HepG2 (cell line): Measurements from ENCODE around the gene TSPAN11. TPM values are rescaled to one million over a fixed set of nuclear protein-coding genes. Genes with fewer than 3 reads are reported as not detected.

Experiments
- ATAC-seq: fragments of 200-7000 bp; cut with Tn5 transposase; 3 replicates; pipeline ENCODE4 v1.9.1; 2020; ENCODE audit warnings: mild to moderate bottlenecking, moderate library complexity
- BruUV-seq: library from RNA; stranded (reverse); fragments of 400-500 nt; replicated peaks from 2 replicates; lab custom pipeline; 2021; lab: Mats Ljungman, UMichigan
- CTCF ChIA-PET: fragments of 300-600 bp; formaldehyde crosslinking; extraction: SDS; loops from one replicate; lab custom pipeline; 2021; ENCODE audit warnings: low total read pairs, inconsistent platforms, low intra/inter-chr PET ratio; lab: Yijun Ruan, JAX
- POLR2A ChIA-PET: fragments of 350-600 bp; sonication (Branson Sonifier 250); formaldehyde crosslinking; loops from one replicate; lab custom pipeline; 2020; ENCODE audit warnings: antibody characterized with exemption, inconsistent platforms; lab: Yijun Ruan, JAX
- DNase-seq: peaks from one replicate; pipeline ENCODE4 v3.0.0-alpha.2; 2015; ENCODE audit warnings: low spot score
- FAIRE-seq: peaks from 3 replicates; lab custom pipeline; 2011; peaks lifted over from hg19 to GRCh38; lab: Jason Lieb, UNC
- H2AFZ ChIP-seq: one replicate; pipeline ENCODE4 v1.6.1; 2011; ENCODE audit warnings: low read length, inconsistent platforms
- H3K27ac ChIP-seq: fragments of 300-600 bp; 3 replicates; pipeline ENCODE4 v1.8.0; 2011; ENCODE audit warnings: mixed run types, mild to moderate bottlenecking, mixed read lengths, low read length, inconsistent platforms; ENCODE audit not compliant: insufficient read depth; ENCODE audit errors: extremely low read length
- H3K27me3 ChIP-seq, 2 experiments: fragments of 200-600 bp in 1 of 2; 2 replicates in 1 of 2; 3 replicates in 1 of 2; pipeline versions ENCODE4 v1.6.0 to v1.8.0; 2011; ENCODE audit warnings: low read length in 2 of 2, mild to moderate bottlenecking in 2 of 2, moderate library complexity in 2 of 2, inconsistent platforms in 1 of 2; ENCODE audit not compliant: insufficient read depth in 2 of 2, control insufficient read depth in 1 of 2
- H3K36me3 ChIP-seq, 2 experiments: fragments of 200-600 bp in 1 of 2; replicated peaks in 1 of 2; 2 replicates in 1 of 2; 3 replicates in 1 of 2; pipeline versions ENCODE4 v1.5.1 to v1.8.0; 2011; ENCODE audit warnings: low read length in 2 of 2, inconsistent platforms in 1 of 2; ENCODE audit not compliant: insufficient read depth in 2 of 2, control insufficient read depth in 1 of 2
- H3K4me1 ChIP-seq: 2 replicates; pipeline ENCODE4 v1.5.1; 2012; ENCODE audit warnings: low read length, inconsistent platforms; ENCODE audit not compliant: insufficient read depth
- H3K4me2 ChIP-seq: 2 replicates; pipeline ENCODE4 v1.6.0; 2011; ENCODE audit warnings: low read depth, low read length, inconsistent platforms
- H3K4me3 ChIP-seq, 3 experiments: fragments of 200-600 bp in 1 of 3; sonication (generic), shearing (Covaris generic) in 1 of 3; replicated peaks in 1 of 3; 2 replicates each; pipeline ENCODE4 v1.5.1; 2011 to 2016; ENCODE audit warnings: low read length in 3 of 3, inconsistent platforms in 2 of 3, low read depth in 2 of 3, mild to moderate bottlenecking in 2 of 3, control low read depth in 1 of 3, mixed read lengths in 1 of 3; ENCODE audit not compliant: insufficient read depth in 1 of 3
- H3K79me2 ChIP-seq: one replicate; pipeline ENCODE4 v1.6.1; 2011; ENCODE audit warnings: low read length, inconsistent platforms; ENCODE audit not compliant: insufficient read depth
- H3K9ac ChIP-seq: 2 replicates; pipeline ENCODE4 v1.6.0; 2011; ENCODE audit warnings: mild to moderate bottlenecking, low read depth, low read length, inconsistent platforms; ENCODE audit not compliant: insufficient read depth
- H3K9me3 ChIP-seq: 2 replicates; pipeline ENCODE4 v1.5.1; 2012; ENCODE audit warnings: mild to moderate bottlenecking, low read length
- H4K20me1 ChIP-seq: 2 replicates; pipeline ENCODE4 v1.6.0; 2011; ENCODE audit warnings: inconsistent platforms, mild to moderate bottlenecking, low read length, moderate library complexity; ENCODE audit not compliant: insufficient read depth
- CTCF ChIP-seq: sonication (generic); formaldehyde crosslinking; IDR thresholded peaks from 2 replicates; pipeline ENCODE4 v1.5.0; 2020; ENCODE audit warnings: mild to moderate bottlenecking, missing genetic modification reagents, moderate library complexity
- JARID2 ChIP-seq: sonication (generic); formaldehyde crosslinking; IDR thresholded peaks from 2 replicates; pipeline ENCODE4 v1.8.1; 2023; ENCODE audit warnings: missing genetic modification reagents, inconsistent platforms; ENCODE audit not compliant: insufficient replicate concordance
- LCORL ChIP-seq, 2 experiments: fragments of 450-650 bp in 1 of 2; sonication (generic) in 1 of 2; formaldehyde crosslinking in 1 of 2; IDR thresholded peaks; 2 replicates each; pipeline versions ENCODE4 v1.5.0 to v1.6.1; 2017 to 2020; ENCODE audit warnings: antibody characterized with exemption in 1 of 2, missing genetic modification reagents in 1 of 2
- MYPOP ChIP-seq: sonication (generic); formaldehyde crosslinking; IDR thresholded peaks from 2 replicates; pipeline ENCODE4 v1.8.1; 2023; ENCODE audit warnings: mild to moderate bottlenecking, moderate library complexity, missing genetic modification reagents
- STAG1 ChIP-seq: sonication (generic); formaldehyde crosslinking; IDR thresholded peaks from 2 replicates; pipeline ENCODE4 v1.4.0; 2020; ENCODE audit warnings: missing genetic modification reagents
- ZBTB34 ChIP-seq: sonication (generic); formaldehyde crosslinking; IDR thresholded peaks from 2 replicates; pipeline ENCODE4 v1.8.0; 2022; ENCODE audit warnings: mild to moderate bottlenecking, missing genetic modification reagents
- ZNF451 ChIP-seq: sonication (generic); formaldehyde crosslinking; IDR thresholded peaks from 2 replicates; pipeline ENCODE4 v1.5.0; 2020; ENCODE audit warnings: mild to moderate bottlenecking, missing genetic modification reagents
- WGBS: methylation state at CpG from one replicate; pipeline ENCODE4 v1.1.6; 2017; ENCODE audit warnings: low lambda C conversion rate; 5-methylcytosine and 5-hydroxymethylcytosine counted together
- in situ Hi-C: cut with HindIII; loops from 2 replicates; pipeline ENCODE4 v1.10.0; 2017; ENCODE audit warnings: low pct_unique_long_range_greater_than_20kb; ENCODE audit not compliant: extremely low pct_ligation_motif_present
- intact Hi-C: fragments of 100-400 bp; cut with micrococcal nuclease; formaldehyde crosslinking; loops from one replicate; pipeline ENCODE4 v1.10.0; 2022; ENCODE audit not compliant: unreplicated experiment
- polyA plus RNA-seq, 8 experiments: library from polyadenylated mRNA; depleted of rRNA in 3 of 8; stranded (reverse) in 7 of 8; unstranded in 1 of 8; fragments of >200 nt; fragmentation: Illumina TruSeq in 4 of 8; extraction: Trizol in 4 of 8; gene quantifications; 2 replicates each; pipeline versions ENCODE4 v1.2.1 to v1.2.3, GENCODE V29; 2011 to 2016; ENCODE audit warnings: low read depth in 4 of 8, missing spikeins in 1 of 8, mixed read lengths in 1 of 8; ENCODE audit not compliant: insufficient read depth in 1 of 8
- total RNA-seq, 5 experiments: library from RNA; depleted of rRNA; stranded (reverse); fragments of >200 nt; fragmentation: Illumina TruSeq; extraction: Trizol; gene quantifications; 2 replicates each; pipeline ENCODE4 v1.2.3, GENCODE V29; 2016; ENCODE audit warnings: low read depth in 1 of 5

The TSPAN11 gene
- total and polyA plus RNA-seq, 2 of the 13 experiments (the other 11 are each of a cell fraction or from before 2014, with no cell fraction given): 0.01 to 0.07 TPM

- Histone ChIP-seq H3K4me3 (no peak overlapping the region), H3K9ac (no peak overlapping the region), H3K9me3 (peaks cover 13% of the 10 kb centered on the region), H4K20me1 (no peaks in the 10 kb centered on the region), H2AFZ (no peak overlapping the region), H3K27me3 (no peaks in the 10 kb centered on the region)
- in situ Hi-C loops (no loop called here), intact Hi-C loops (no loop called here)
- FAIRE-seq: no peak
- no TSS peak for BruUV-seq
- TF ChIP-seq ZBTB34: no peak
- peak; percentile 38; the same call in 1 of the 2 replicates for TF ChIP-seq CTCF (CRISPR knock-in tag)
- peak; percentile 34 for TF ChIP-seq STAG1 (CRISPR knock-in tag)
- TF ChIP-seq, all 625 proteins: peak for 2
- H3K27ac ChIP-seq: no peak overlapping the region
- CTCF ChIA-PET: no interaction called here
- no peak overlapping the region for H3K4me2 ChIP-seq
- H3K79me2 ChIP-seq: no peaks in the 10 kb centered on the region
- 10% methylated on average over 3 of the region's 3 CpGs for WGBS
- DNase-seq: no peak
- no peaks in the 10 kb centered on the region for H3K4me1 ChIP-seq
- POLR2A ChIA-PET: no interaction called here
- no peak for ATAC-seq
- H3K36me3 ChIP-seq: no peaks in the 10 kb centered on the region
Measured at GRCh38 chr12:30882706-30883105, 43.8 kb upstream of the TSPAN11 start.

- H4K20me1 ChIP-seq: no peaks in the 10 kb centered on the region
- 16% methylated on average over 2 of the region's 2 CpGs for WGBS
- ChIA-PET POLR2A (no interaction called here), CTCF (no interaction called here)
- FAIRE-seq (no peak), DNase-seq (no peak), ATAC-seq (no peak)
- no peak overlapping the region for H3K4me2 ChIP-seq
- no peak overlapping the region for H3K27ac ChIP-seq
- no peaks in the 10 kb centered on the region for H3K36me3 ChIP-seq
- BruUV-seq: no TSS peak
- no peak for TF ChIP-seq ZNF451 (CRISPR knock-in tag)
- TF ChIP-seq LCORL (IDR thresholded peaks at IDR 0.05): no peak
- no peak for TF ChIP-seq LCORL (CRISPR knock-in tag; IDR thresholded peaks at IDR 0.05)
- TF ChIP-seq JARID2 (CRISPR knock-in tag): no peak
- TF ChIP-seq MYPOP (CRISPR knock-in tag): no peak
- H3K79me2 ChIP-seq: no peaks in the 10 kb centered on the region
- no peak overlapping the region for H2AFZ ChIP-seq
- H3K4me1 ChIP-seq: no peaks in the 10 kb centered on the region
- no peak overlapping the region for H3K9ac ChIP-seq
- no peaks in the 10 kb centered on the region for H3K27me3 ChIP-seq
- H3K9me3 ChIP-seq: peaks cover 13% of the 10 kb centered on the region
- in situ Hi-C loops (no loop called here), intact Hi-C loops (no loop called here)
- H3K4me3 ChIP-seq: no peak overlapping the region
Measured at GRCh38 chr12:30884799-30885198, 41.7 kb upstream of the TSPAN11 start.
